HepG2 (cell line): Measurements from ENCODE around the gene NPPA. TPM values are rescaled to one million over a fixed set of nuclear protein-coding genes. Genes with fewer than 3 reads are reported as not detected.
A peak's percentile ranks its signal among the peaks of the same experiment; 100 is the strongest.

ENCODE experiments used
- ATAC-seq: fragments of 200-7000 bp; cut with Tn5 transposase; 3 replicates; pipeline ENCODE4 v1.9.1; 2020; ENCODE audit warnings: mild to moderate bottlenecking, moderate library complexity
- BruUV-seq: library from RNA; stranded (reverse); fragments of 400-500 nt; replicated peaks from 2 replicates; lab custom pipeline; 2021; lab: Mats Ljungman, UMichigan
- CTCF ChIA-PET: fragments of 300-600 bp; formaldehyde crosslinking; extraction: SDS; loops from one replicate; lab custom pipeline; 2021; ENCODE audit warnings: low total read pairs, inconsistent platforms, low intra/inter-chr PET ratio; lab: Yijun Ruan, JAX
- POLR2A ChIA-PET: fragments of 350-600 bp; sonication (Branson Sonifier 250); formaldehyde crosslinking; loops from one replicate; lab custom pipeline; 2020; ENCODE audit warnings: antibody characterized with exemption, inconsistent platforms; lab: Yijun Ruan, JAX
- DNase-seq: peaks from one replicate; pipeline ENCODE4 v3.0.0-alpha.2; 2015; ENCODE audit warnings: low spot score
- FAIRE-seq: peaks from 3 replicates; lab custom pipeline; 2011; peaks lifted over from hg19 to GRCh38; lab: Jason Lieb, UNC
- H2AFZ ChIP-seq: one replicate; pipeline ENCODE4 v1.6.1; 2011; ENCODE audit warnings: low read length, inconsistent platforms
- H3K27ac ChIP-seq: fragments of 300-600 bp; 3 replicates; pipeline ENCODE4 v1.8.0; 2011; ENCODE audit warnings: mixed run types, mild to moderate bottlenecking, mixed read lengths, low read length, inconsistent platforms; ENCODE audit not compliant: insufficient read depth; ENCODE audit errors: extremely low read length
- H3K27me3 ChIP-seq, 2 experiments: fragments of 200-600 bp in 1 of 2; 2 replicates in 1 of 2; 3 replicates in 1 of 2; pipeline versions ENCODE4 v1.6.0 to v1.8.0; 2011; ENCODE audit warnings: low read length in 2 of 2, mild to moderate bottlenecking in 2 of 2, moderate library complexity in 2 of 2, inconsistent platforms in 1 of 2; ENCODE audit not compliant: insufficient read depth in 2 of 2, control insufficient read depth in 1 of 2
- H3K36me3 ChIP-seq, 2 experiments: fragments of 200-600 bp in 1 of 2; replicated peaks in 1 of 2; 2 replicates in 1 of 2; 3 replicates in 1 of 2; pipeline versions ENCODE4 v1.5.1 to v1.8.0; 2011; ENCODE audit warnings: low read length in 2 of 2, inconsistent platforms in 1 of 2; ENCODE audit not compliant: insufficient read depth in 2 of 2, control insufficient read depth in 1 of 2
- H3K4me1 ChIP-seq: 2 replicates; pipeline ENCODE4 v1.5.1; 2012; ENCODE audit warnings: low read length, inconsistent platforms; ENCODE audit not compliant: insufficient read depth
- H3K4me2 ChIP-seq: 2 replicates; pipeline ENCODE4 v1.6.0; 2011; ENCODE audit warnings: low read depth, low read length, inconsistent platforms
- H3K4me3 ChIP-seq, 3 experiments: fragments of 200-600 bp in 1 of 3; sonication (generic), shearing (Covaris generic) in 1 of 3; replicated peaks in 1 of 3; 2 replicates each; pipeline ENCODE4 v1.5.1; 2011 to 2016; ENCODE audit warnings: low read length in 3 of 3, inconsistent platforms in 2 of 3, low read depth in 2 of 3, mild to moderate bottlenecking in 2 of 3, control low read depth in 1 of 3, mixed read lengths in 1 of 3; ENCODE audit not compliant: insufficient read depth in 1 of 3
- H3K79me2 ChIP-seq: one replicate; pipeline ENCODE4 v1.6.1; 2011; ENCODE audit warnings: low read length, inconsistent platforms; ENCODE audit not compliant: insufficient read depth
- H3K9ac ChIP-seq: 2 replicates; pipeline ENCODE4 v1.6.0; 2011; ENCODE audit warnings: mild to moderate bottlenecking, low read depth, low read length, inconsistent platforms; ENCODE audit not compliant: insufficient read depth
- H3K9me3 ChIP-seq: 2 replicates; pipeline ENCODE4 v1.5.1; 2012; ENCODE audit warnings: mild to moderate bottlenecking, low read length
- H4K20me1 ChIP-seq: 2 replicates; pipeline ENCODE4 v1.6.0; 2011; ENCODE audit warnings: inconsistent platforms, mild to moderate bottlenecking, low read length, moderate library complexity; ENCODE audit not compliant: insufficient read depth
- ATRX ChIP-seq: sonication (generic); formaldehyde crosslinking; IDR thresholded peaks from 2 replicates; pipeline ENCODE4 v1.4.0; 2020; ENCODE audit warnings: missing genetic modification reagents, borderline replicate concordance
- EHMT2 ChIP-seq: fragments of 200-600 bp; sonication (generic); IDR thresholded peaks from 2 replicates; pipeline ENCODE4 v1.7.0; 2017; ENCODE audit warnings: antibody characterized with exemption, low read depth, low read length, borderline replicate concordance
- GATAD2A ChIP-seq: IDR thresholded peaks from 2 replicates; pipeline ENCODE4 v1.6.1; 2016
- HHEX ChIP-seq: IDR thresholded peaks from 2 replicates; pipeline ENCODE4 v1.6.1; 2016; ENCODE audit warnings: control low read depth
- KLF16 ChIP-seq, 2 experiments: sonication (generic) in 1 of 2; formaldehyde crosslinking in 1 of 2; IDR thresholded peaks; 2 replicates each; pipeline versions ENCODE4 v1.6.1 to v1.8.0; 2016 to 2023; ENCODE audit warnings: missing genetic modification reagents in 2 of 2, missing compliant biosample characterization in 1 of 2
- KLF6 ChIP-seq: IDR thresholded peaks from 2 replicates; pipeline ENCODE4 v1.8.0; 2016; ENCODE audit warnings: missing biosample characterization, missing genetic modification reagents
- MIER2 ChIP-seq: IDR thresholded peaks from 2 replicates; pipeline ENCODE4 v1.6.1; 2016; ENCODE audit warnings: missing biosample characterization, missing genetic modification reagents
- RARA ChIP-seq: IDR thresholded peaks from 2 replicates; pipeline ENCODE4 v1.6.1; 2016; ENCODE audit warnings: missing genetic modification reagents, missing compliant biosample characterization
- RBM22 ChIP-seq: fragments of 200-400 bp; formaldehyde crosslinking; optimal IDR thresholded peaks from 2 replicates; pipeline ENCODE3; 2017; ENCODE audit warnings: mild to moderate bottlenecking, low read length, moderate library complexity
- SAP130 ChIP-seq: IDR thresholded peaks from 2 replicates; pipeline ENCODE4 v1.6.1; 2016; ENCODE audit warnings: low read depth
- SMAD3 ChIP-seq: sonication (generic); formaldehyde crosslinking; IDR thresholded peaks from 2 replicates; pipeline ENCODE4 v1.4.0; 2020; ENCODE audit warnings: missing genetic modification reagents
- SP4 ChIP-seq: sonication (generic); formaldehyde crosslinking; IDR thresholded peaks from 2 replicates; pipeline ENCODE4 v1.8.1; 2023; ENCODE audit warnings: mild to moderate bottlenecking, missing genetic modification reagents
- ZFP37 ChIP-seq: sonication (generic); formaldehyde crosslinking; IDR thresholded peaks from 2 replicates; pipeline ENCODE4 v1.4.0; 2020; ENCODE audit warnings: missing genetic modification reagents, borderline replicate concordance
- ZNF331 ChIP-seq: sonication (generic); formaldehyde crosslinking; IDR thresholded peaks from 2 replicates; pipeline ENCODE4 v1.4.0; 2020; ENCODE audit warnings: missing genetic modification reagents
- ZNF557 ChIP-seq: sonication (generic); formaldehyde crosslinking; IDR thresholded peaks from 2 replicates; pipeline ENCODE4 v1.4.0; 2020; ENCODE audit warnings: missing genetic modification reagents
- ZNF775 ChIP-seq: sonication (generic); formaldehyde crosslinking; IDR thresholded peaks from 2 replicates; pipeline ENCODE4 v1.4.0; 2020; ENCODE audit warnings: missing genetic modification reagents, mild to moderate bottlenecking, moderate library complexity, borderline replicate concordance
- ZSCAN9 ChIP-seq: IDR thresholded peaks from 2 replicates; pipeline ENCODE4 v1.6.1; 2016; ENCODE audit warnings: borderline replicate concordance
- WGBS: methylation state at CpG from one replicate; pipeline ENCODE4 v1.1.6; 2017; ENCODE audit warnings: low lambda C conversion rate; 5-methylcytosine and 5-hydroxymethylcytosine counted together
- in situ Hi-C: cut with HindIII; loops from 2 replicates; pipeline ENCODE4 v1.10.0; 2017; ENCODE audit warnings: low pct_unique_long_range_greater_than_20kb; ENCODE audit not compliant: extremely low pct_ligation_motif_present
- intact Hi-C: fragments of 100-400 bp; cut with micrococcal nuclease; formaldehyde crosslinking; loops from one replicate; pipeline ENCODE4 v1.10.0; 2022; ENCODE audit not compliant: unreplicated experiment
- polyA plus RNA-seq, 8 experiments: library from polyadenylated mRNA; depleted of rRNA in 3 of 8; stranded (reverse) in 7 of 8; unstranded in 1 of 8; fragments of >200 nt; fragmentation: Illumina TruSeq in 4 of 8; extraction: Trizol in 4 of 8; gene quantifications; 2 replicates each; pipeline versions ENCODE4 v1.2.1 to v1.2.3, GENCODE V29; 2011 to 2016; ENCODE audit warnings: low read depth in 4 of 8, missing spikeins in 1 of 8, mixed read lengths in 1 of 8; ENCODE audit not compliant: insufficient read depth in 1 of 8
- total RNA-seq, 5 experiments: library from RNA; depleted of rRNA; stranded (reverse); fragments of >200 nt; fragmentation: Illumina TruSeq; extraction: Trizol; gene quantifications; 2 replicates each; pipeline ENCODE4 v1.2.3, GENCODE V29; 2016; ENCODE audit warnings: low read depth in 1 of 5
- TF ChIP-seq, protein P1 (sequence below): sonication (generic); formaldehyde crosslinking; IDR thresholded peaks from 2 replicates; pipeline ENCODE4 v1.9.0; 2021; ENCODE audit warnings: missing genetic modification reagents, borderline replicate concordance
- TF ChIP-seq, protein P2 (sequence below), 2 experiments: IDR thresholded peaks; 2 replicates each; pipeline ENCODE4 v1.6.1; 2011 to 2012; ENCODE audit warnings: low read length in 2 of 2, borderline replicate concordance in 1 of 2, low read depth in 1 of 2, mild to moderate bottlenecking in 1 of 2, moderate library complexity in 1 of 2

NPPA gene
- total and polyA plus RNA-seq, 2 of the 13 experiments (the other 11 are each of a cell fraction or from before 2014, with no cell fraction given): not detected

DNA sequence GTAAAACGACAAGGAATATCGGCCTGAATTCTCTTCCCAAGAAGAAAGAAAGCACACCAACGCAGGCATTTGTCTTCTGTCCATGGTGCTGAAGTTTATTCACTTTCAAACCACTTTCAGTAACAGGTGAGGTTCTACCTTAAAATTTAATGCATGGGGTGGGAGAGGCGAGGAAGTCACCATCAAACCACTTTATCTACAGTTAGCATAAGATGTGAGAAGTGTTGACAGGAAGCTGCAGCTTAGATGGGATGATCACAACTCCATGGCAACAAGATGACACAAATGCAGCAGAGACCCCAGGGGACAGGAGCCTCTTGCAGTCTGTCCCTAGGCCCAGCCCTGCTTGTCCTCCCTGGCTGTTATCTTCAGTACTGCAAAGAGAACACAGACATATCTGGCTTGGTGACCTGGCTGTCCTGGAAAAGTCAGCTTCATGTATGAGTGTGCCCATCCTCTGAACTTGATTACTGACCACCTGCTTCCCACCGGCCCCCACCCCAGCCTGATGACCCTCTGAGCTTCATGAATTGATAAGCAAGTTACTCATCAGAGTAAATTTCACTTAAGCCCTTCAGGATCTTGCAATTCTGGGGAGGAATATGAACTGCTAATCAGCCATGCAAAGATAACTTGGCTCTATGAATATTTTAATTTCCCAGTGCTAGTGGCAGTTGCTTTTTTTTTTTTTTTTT, 1.8 kb downstream of the NPPA start:
- H3K9ac ChIP-seq: no peak overlapping the region
- no peaks in the 10 kb centered on the region for H3K9me3 ChIP-seq
- H3K79me2 ChIP-seq: no peaks in the 10 kb centered on the region
- BruUV-seq: no TSS peak
- 93% methylated on average over 4 of the region's 5 CpGs for WGBS
- H3K27me3 ChIP-seq: no peaks in the 10 kb centered on the region
- no peak for FAIRE-seq
- no peak overlapping the region for H3K4me2 ChIP-seq
- no peak overlapping the region for H3K4me3 ChIP-seq
- H3K4me1 ChIP-seq: peaks cover 39% of the 10 kb centered on the region
- intact Hi-C loops: no loop called here
- H3K27ac ChIP-seq: no peak overlapping the region
- ChIA-PET CTCF (no interaction called here), POLR2A (no interaction called here)
- in situ Hi-C loops: no loop called here
- no peaks in the 10 kb centered on the region for H4K20me1 ChIP-seq
- peaks cover 8 to 28% of the 10 kb centered on the region in 2 experiments for H3K36me3 ChIP-seq
- H2AFZ ChIP-seq: no peak overlapping the region
- DNase-seq: peak; percentile 18
- no peak for ATAC-seq
- TF ChIP-seq GATAD2A (CRISPR knock-in tag) (peak; percentile 16; the same call in 1 of the 2 replicates), ZFP37 (0 out of 2 replicates have a peak, but pooled peaks have one; percentile 39), SP4 (peak; percentile 35; the same call in 1 of the 2 replicates), ZNF557 (CRISPR knock-in tag) (0 out of 2 replicates have a peak, but pooled peaks have one; percentile 35), KLF6 (CRISPR knock-in tag) (peak; percentile 66; the same call in 1 of the 2 replicates), RARA (CRISPR knock-in tag) (0 out of 2 replicates have a peak, but pooled peaks have one; percentile 17), ZSCAN9 (CRISPR knock-in tag) (peak; percentile 73; the same call in 1 of the 2 replicates), HHEX (CRISPR knock-in tag) (no peak), SMAD3 (0 out of 2 replicates have a peak, but pooled peaks have one; percentile 35), KLF16 (CRISPR knock-in tag; IDR thresholded peaks at IDR 0.05) (peak in 1 of 2 experiments; percentile 60; a peak in 1 of 4 replicates), MIER2 (CRISPR knock-in tag) (peak; percentile 93), EHMT2 (peak; percentile 86; the same call in 1 of the 2 replicates), RBM22 (peak; percentile 29), ZNF775 (CRISPR knock-in tag) (no peak), ATRX (CRISPR knock-in tag) (no peak), SAP130 (CRISPR knock-in tag) (peak; percentile 45), ZNF331 (CRISPR knock-in tag) (peak; percentile 45; the same call in 1 of the 2 replicates)
- TF ChIP-seq, protein P1, sequence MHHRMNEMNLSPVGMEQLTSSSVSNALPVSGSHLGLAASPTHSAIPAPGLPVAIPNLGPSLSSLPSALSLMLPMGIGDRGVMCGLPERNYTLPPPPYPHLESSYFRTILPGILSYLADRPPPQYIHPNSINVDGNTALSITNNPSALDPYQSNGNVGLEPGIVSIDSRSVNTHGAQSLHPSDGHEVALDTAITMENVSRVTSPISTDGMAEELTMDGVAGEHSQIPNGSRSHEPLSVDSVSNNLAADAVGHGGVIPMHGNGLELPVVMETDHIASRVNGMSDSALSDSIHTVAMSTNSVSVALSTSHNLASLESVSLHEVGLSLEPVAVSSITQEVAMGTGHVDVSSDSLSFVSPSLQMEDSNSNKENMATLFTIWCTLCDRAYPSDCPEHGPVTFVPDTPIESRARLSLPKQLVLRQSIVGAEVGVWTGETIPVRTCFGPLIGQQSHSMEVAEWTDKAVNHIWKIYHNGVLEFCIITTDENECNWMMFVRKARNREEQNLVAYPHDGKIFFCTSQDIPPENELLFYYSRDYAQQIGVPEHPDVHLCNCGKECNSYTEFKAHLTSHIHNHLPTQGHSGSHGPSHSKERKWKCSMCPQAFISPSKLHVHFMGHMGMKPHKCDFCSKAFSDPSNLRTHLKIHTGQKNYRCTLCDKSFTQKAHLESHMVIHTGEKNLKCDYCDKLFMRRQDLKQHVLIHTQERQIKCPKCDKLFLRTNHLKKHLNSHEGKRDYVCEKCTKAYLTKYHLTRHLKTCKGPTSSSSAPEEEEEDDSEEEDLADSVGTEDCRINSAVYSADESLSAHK (CRISPR knock-in tag): peak; percentile 49; the same call in 1 of the 2 replicates
- TF ChIP-seq, protein P2, sequence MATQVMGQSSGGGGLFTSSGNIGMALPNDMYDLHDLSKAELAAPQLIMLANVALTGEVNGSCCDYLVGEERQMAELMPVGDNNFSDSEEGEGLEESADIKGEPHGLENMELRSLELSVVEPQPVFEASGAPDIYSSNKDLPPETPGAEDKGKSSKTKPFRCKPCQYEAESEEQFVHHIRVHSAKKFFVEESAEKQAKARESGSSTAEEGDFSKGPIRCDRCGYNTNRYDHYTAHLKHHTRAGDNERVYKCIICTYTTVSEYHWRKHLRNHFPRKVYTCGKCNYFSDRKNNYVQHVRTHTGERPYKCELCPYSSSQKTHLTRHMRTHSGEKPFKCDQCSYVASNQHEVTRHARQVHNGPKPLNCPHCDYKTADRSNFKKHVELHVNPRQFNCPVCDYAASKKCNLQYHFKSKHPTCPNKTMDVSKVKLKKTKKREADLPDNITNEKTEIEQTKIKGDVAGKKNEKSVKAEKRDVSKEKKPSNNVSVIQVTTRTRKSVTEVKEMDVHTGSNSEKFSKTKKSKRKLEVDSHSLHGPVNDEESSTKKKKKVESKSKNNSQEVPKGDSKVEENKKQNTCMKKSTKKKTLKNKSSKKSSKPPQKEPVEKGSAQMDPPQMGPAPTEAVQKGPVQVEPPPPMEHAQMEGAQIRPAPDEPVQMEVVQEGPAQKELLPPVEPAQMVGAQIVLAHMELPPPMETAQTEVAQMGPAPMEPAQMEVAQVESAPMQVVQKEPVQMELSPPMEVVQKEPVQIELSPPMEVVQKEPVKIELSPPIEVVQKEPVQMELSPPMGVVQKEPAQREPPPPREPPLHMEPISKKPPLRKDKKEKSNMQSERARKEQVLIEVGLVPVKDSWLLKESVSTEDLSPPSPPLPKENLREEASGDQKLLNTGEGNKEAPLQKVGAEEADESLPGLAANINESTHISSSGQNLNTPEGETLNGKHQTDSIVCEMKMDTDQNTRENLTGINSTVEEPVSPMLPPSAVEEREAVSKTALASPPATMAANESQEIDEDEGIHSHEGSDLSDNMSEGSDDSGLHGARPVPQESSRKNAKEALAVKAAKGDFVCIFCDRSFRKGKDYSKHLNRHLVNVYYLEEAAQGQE (IDR thresholded peaks at IDR 0.05; ENCODE audit: borderline replicate concordance in 1 of 2, low read depth in 1 of 2, low read length in 2 of 2): peak; percentile 51 to 95
